IPS-15b (cell line): ENCODE measurements around the gene PRR14L.
"Not testable (repeated sequence)": the region's sequence is repeated elsewhere in the genome, so short reads cannot be mapped to it uniquely, and the experiment has no call there.

ENCODE experiments used
- H3K27me3 ChIP-seq: one replicate; pipeline ENCODE4 v1.6.1; 2013; ENCODE audit warnings: low read length; ENCODE audit not compliant: control insufficient read depth, insufficient read depth
- H3K36me3 ChIP-seq: one replicate; pipeline ENCODE4 v1.6.1; 2013; ENCODE audit warnings: low read length; ENCODE audit not compliant: control insufficient read depth, insufficient read depth
- H3K4me1 ChIP-seq: one replicate; pipeline ENCODE4 v1.6.1; 2013; ENCODE audit warnings: mild to moderate bottlenecking, low read length; ENCODE audit not compliant: control insufficient read depth, insufficient read depth
- H3K4me3 ChIP-seq: one replicate; pipeline ENCODE4 v1.5.1; 2013; ENCODE audit warnings: low read depth, low read length
- H3K9ac ChIP-seq: one replicate; pipeline ENCODE4 v1.6.1; 2013; ENCODE audit warnings: low read depth, mild to moderate bottlenecking, low read length
- H3K9me3 ChIP-seq: one replicate; pipeline ENCODE4 v1.6.1; 2013; ENCODE audit warnings: mild to moderate bottlenecking, low read length; ENCODE audit not compliant: control insufficient read depth, insufficient read depth

Gene PRR14L

GRCh38 chr22:31749636-31750364 is at the start of gene PRR14L:
Gene PRR14L, minus strand, starts transcription at chr22:31750132. Its CDS starts 11,272 bp downstream, at chr22:31738860.
- Histone ChIP-seq H3K27me3 (no peaks in the 10 kb centered on the region), H3K36me3 (peaks cover 5% of the 10 kb centered on the region), H3K4me3 (peak within 1 kb of the TSS; percentile 100), H3K9me3 (no peaks in the 10 kb centered on the region), H3K9ac (peak within 1 kb of the TSS; percentile 93), H3K4me1 (peaks cover 13% of the 10 kb centered on the region)

- H3K27me3 ChIP-seq, H3K9me3 ChIP-seq, H3K36me3 ChIP-seq, H3K9ac ChIP-seq, H3K4me1 ChIP-seq, H3K4me3 ChIP-seq: not testable (repeated sequence)
These were observed 49.4 kb upstream of the PRR14L start for GRCh38 chr22:31799358-31799757.

- no peaks in the 10 kb centered on the region for H3K4me1 ChIP-seq
- H3K4me3 ChIP-seq, result no peak overlapping the region
- peaks cover 4% of the 10 kb centered on the region for H3K36me3 ChIP-seq
- no peak overlapping the region for H3K9ac ChIP-seq
- H3K27me3 ChIP-seq, result no peaks in the 10 kb centered on the region
- H3K9me3 ChIP-seq, result no peaks in the 10 kb centered on the region
These were observed 40.3 kb upstream of the PRR14L start for GRCh38 chr22:31790240-31790639.

GRCh38 chr22:31789803-31790202 is 39.9 kb upstream of the PRR14L start:
- Histone ChIP-seq H3K27me3 (no peaks in the 10 kb centered on the region), H3K4me1 (no peaks in the 10 kb centered on the region), H3K4me3 (no peak overlapping the region), H3K9ac (no peak overlapping the region), H3K36me3 (peaks cover 4% of the 10 kb centered on the region), H3K9me3 (no peaks in the 10 kb centered on the region)

- Histone ChIP-seq H3K4me1 (no peaks in the 10 kb centered on the region), H3K9ac (no peak overlapping the region), H3K36me3 (peaks cover 5% of the 10 kb centered on the region), H3K9me3 (no peaks in the 10 kb centered on the region), H3K4me3 (no peak overlapping the region), H3K27me3 (no peaks in the 10 kb centered on the region)
These were observed 26.3 kb upstream of the PRR14L start for GRCh38 chr22:31776231-31776630.

GRCh38 chr22:31773416-31773815 is 23.5 kb upstream of the PRR14L start:
- no peaks in the 10 kb centered on the region for H3K4me1 ChIP-seq
- H3K4me3 ChIP-seq, result no peak overlapping the region
- no peaks in the 10 kb centered on the region for H3K9me3 ChIP-seq
- no peaks in the 10 kb centered on the region for H3K27me3 ChIP-seq
- no peak overlapping the region for H3K9ac ChIP-seq
- no peaks in the 10 kb centered on the region for H3K36me3 ChIP-seq

- Histone ChIP-seq H3K27me3 (no peaks in the 10 kb centered on the region), H3K9ac (no peak overlapping the region), H3K9me3 (no peaks in the 10 kb centered on the region), H3K4me1 (no peaks in the 10 kb centered on the region), H3K36me3 (peaks cover 4% of the 10 kb centered on the region), H3K4me3 (no peak overlapping the region)
These were observed 18.6 kb upstream of the PRR14L start for GRCh38 chr22:31768422-31769059.

GRCh38 chr22:31764785-31765184 is 14.9 kb upstream of the PRR14L start:
- Histone ChIP-seq H3K27me3 (no peaks in the 10 kb centered on the region), H3K9me3 (no peaks in the 10 kb centered on the region), H3K36me3 (peaks cover 4% of the 10 kb centered on the region), H3K9ac (no peak overlapping the region), H3K4me1 (no peaks in the 10 kb centered on the region), H3K4me3 (no peak overlapping the region)

- H3K27me3 ChIP-seq, H3K9ac ChIP-seq, H3K36me3 ChIP-seq, H3K9me3 ChIP-seq, H3K4me1 ChIP-seq, H3K4me3 ChIP-seq: not testable (repeated sequence)
These were observed 8.9 kb upstream of the PRR14L start for GRCh38 chr22:31758860-31759259.

- Histone ChIP-seq H3K9me3 (no peaks in the 10 kb centered on the region), H3K4me1 (peaks cover 4% of the 10 kb centered on the region), H3K9ac (no peak overlapping the region), H3K4me3 (no peak overlapping the region), H3K36me3 (peaks cover 4% of the 10 kb centered on the region), H3K27me3 (no peaks in the 10 kb centered on the region)
These were observed 7.3 kb upstream of the PRR14L start for GRCh38 chr22:31757265-31757664.

- H3K36me3 ChIP-seq, result peaks cover 4% of the 10 kb centered on the region
- no peaks in the 10 kb centered on the region for H3K27me3 ChIP-seq
- no peaks in the 10 kb centered on the region for H3K9me3 ChIP-seq
- peak overlapping the region; percentile 79 for H3K4me3 ChIP-seq
- peaks cover 10% of the 10 kb centered on the region for H3K4me1 ChIP-seq
- H3K9ac ChIP-seq, result no peak overlapping the region
These were observed 4.9 kb upstream of the PRR14L start for GRCh38 chr22:31754813-31755212.
